Keratinocyte (primary cell): Measurements from ENCODE around the gene WDR33.

ENCODE experiments used
- CTCF ChIP-seq, 3 experiments: IDR thresholded peaks in 1 of 3; conservative IDR thresholded peaks in 1 of 3; optimal IDR thresholded peaks in 1 of 3; 2 replicates in 2 of 3; 3 replicates in 1 of 3; pipeline versions ENCODE3 to v1.5.1; 2011; ENCODE audit warnings: low read length in 3 of 3, mild to moderate bottlenecking in 3 of 3, moderate library complexity in 2 of 3, control low read depth in 1 of 3, inconsistent platforms in 1 of 3; ENCODE audit not compliant: insufficient read depth in 2 of 3; ENCODE audit errors: extremely low read depth in 1 of 3
- EZH2 ChIP-seq: IDR thresholded peaks from one replicate; pipeline ENCODE4 v1.6.1; 2012; ENCODE audit warnings: inconsistent platforms, mild to moderate bottlenecking, low read length, moderate library complexity

- no peak for TF ChIP-seq CTCF (optimal IDR thresholded peaks at IDR 0.05 in 1 of 3, IDR thresholded peaks at IDR 0.05 in 1 of 3, conservative IDR thresholded peaks at IDR 0.05 in 1 of 3; ENCODE audit: extremely low read depth in 1 of 3, insufficient read depth in 2 of 3, low read length in 3 of 3)
- TF ChIP-seq EZH2 = no peak
These were observed 145.6 kb downstream of the WDR33 start for GRCh38 chr2:127665267-127665893.
